PFSK-1 (cell line): Measurements from ENCODE around the gene SLN.

ENCODE experiments used
- FOXP2 ChIP-seq: optimal IDR thresholded peaks from 2 replicates; pipeline ENCODE3; 2011; ENCODE audit warnings: borderline replicate concordance, control low read depth, inconsistent platforms; ENCODE audit not compliant: insufficient read depth; ENCODE audit errors: extremely low read length, extremely low read depth
- SIN3A ChIP-seq: IDR thresholded peaks from 2 replicates; pipeline ENCODE4 v1.6.1; 2012; ENCODE audit warnings: mild to moderate bottlenecking, low read length, moderate library complexity, borderline replicate concordance; ENCODE audit not compliant: insufficient read depth
- TAF1 ChIP-seq: IDR thresholded peaks from 2 replicates; pipeline ENCODE4 v1.6.1; 2012; ENCODE audit warnings: low read length, control low read depth, borderline replicate concordance; ENCODE audit not compliant: insufficient read depth

- TF ChIP-seq FOXP2 (no peak), TAF1 (no peak), SIN3A (no peak)
Measured at GRCh38 chr11:107736546-107736945, 24.7 kb upstream of the SLN start.
